GM21717 (cell line): ENCODE measurements around the gene HGS.
A peak's percentile ranks its signal among the peaks of the same experiment; 100 is the strongest.

Experiments
- ATAC-seq: cut with Tn5 transposase; IDR thresholded peaks from one replicate; pipeline ENCODE4 v1.9.1; 2021; ENCODE audit warnings: mild to moderate bottlenecking, moderate library complexity; ENCODE audit not compliant: unreplicated experiment

The HGS gene

DNA sequence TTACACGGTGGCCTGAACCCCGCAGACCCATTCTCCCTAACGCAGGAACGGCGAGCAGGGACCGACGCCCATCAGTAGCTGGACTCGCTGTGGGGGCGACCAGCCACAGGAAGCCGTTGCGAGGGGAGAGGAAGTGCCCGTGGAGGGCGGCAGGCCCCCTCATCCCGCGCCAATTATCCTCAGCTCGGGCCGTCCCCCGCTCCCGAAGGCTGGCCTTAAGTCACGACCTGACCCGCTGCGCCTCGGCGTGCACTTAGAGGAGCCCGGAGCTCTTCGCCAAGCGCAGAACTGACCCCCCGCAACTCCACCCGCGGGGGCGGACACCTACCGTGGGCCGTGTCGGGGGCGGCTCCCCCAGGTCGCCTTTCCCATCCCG lies 615 bp upstream of the HGS start:
- peak; percentile 15 for ATAC-seq

DNA sequence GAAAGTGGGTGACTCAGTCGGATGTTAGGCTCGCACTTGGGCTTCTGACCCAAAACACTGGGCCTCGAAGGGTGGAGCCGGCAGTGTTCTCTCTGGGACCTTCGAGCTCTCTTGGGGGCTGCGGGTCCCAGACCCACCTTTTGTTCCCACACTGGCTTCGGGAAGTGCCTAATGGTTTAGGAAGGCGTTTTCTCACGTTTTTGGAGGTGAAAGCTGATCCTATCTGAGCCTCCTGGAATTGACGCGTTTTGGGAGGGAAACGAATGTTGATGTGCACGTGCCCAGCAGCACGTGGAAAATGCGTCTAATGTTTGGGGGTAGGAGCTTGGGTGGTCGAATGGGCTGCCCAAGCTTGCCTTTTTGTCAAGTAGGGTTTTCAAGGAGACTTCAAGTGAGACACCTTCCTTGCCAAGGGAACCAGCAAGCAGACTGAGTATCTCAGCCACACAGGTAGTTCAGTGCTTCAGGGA lies 666 bp downstream of the HGS start:
- ATAC-seq: no peak

- ATAC-seq: no peak
These were observed 1.3 kb downstream of the HGS start for GRCh38 chr17:81685108-81685507.

DNA sequence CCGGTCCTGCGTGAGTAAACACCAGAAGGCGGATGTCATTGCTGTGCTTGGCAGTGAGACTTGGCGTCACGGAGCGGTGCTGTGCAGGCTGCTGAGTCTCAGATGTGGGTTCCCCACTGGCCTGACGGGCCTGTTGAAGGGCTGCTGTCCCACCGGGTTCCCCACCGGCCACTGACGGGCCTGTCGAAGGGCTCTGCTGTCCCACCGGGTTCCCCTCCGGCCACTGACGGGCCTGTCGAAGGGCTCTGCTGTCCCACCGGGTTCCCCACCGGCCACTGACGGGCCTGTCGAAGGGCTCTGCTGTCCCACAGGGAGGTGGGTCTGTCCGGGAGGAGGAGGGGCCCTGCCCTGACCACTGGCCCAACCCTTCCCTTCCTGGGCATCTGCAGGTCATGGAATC lies 2.8 kb downstream of the HGS start:
- no peak for ATAC-seq

GRCh38 chr17:81687770-81688541 lies 4.1 kb downstream of the HGS start:
- no peak for ATAC-seq

GRCh38 chr17:81688616-81689015 lies 4.8 kb downstream of the HGS start:
- ATAC-seq: no peak

DNA sequence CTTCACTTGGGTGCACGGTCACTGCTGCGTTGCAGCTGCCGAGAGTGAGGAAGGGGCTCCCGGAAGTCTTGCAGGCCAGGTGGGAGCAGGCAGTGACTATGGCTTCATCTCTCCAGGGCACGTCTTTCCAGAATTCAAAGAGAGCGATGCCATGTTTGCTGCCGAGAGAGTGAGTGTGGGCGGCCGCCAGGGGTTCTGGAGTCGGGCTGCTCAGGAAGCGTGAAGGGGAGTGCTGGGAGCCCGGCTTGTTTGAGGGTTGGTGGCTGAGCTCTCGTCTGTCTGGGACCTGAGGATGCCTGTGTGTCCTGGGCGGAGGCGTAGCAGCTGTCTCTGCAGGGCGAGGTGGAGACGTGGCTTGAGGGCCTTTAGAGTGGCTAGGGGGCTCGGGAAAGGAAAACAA lies 6.3 kb downstream of the HGS start:
- no peak for ATAC-seq

GRCh38 chr17:81690549-81690948 lies 6.7 kb downstream of the HGS start:
- ATAC-seq: no peak

- no peak for ATAC-seq
These were observed 7.4 kb downstream of the HGS start for GRCh38 chr17:81691196-81691595.

DNA sequence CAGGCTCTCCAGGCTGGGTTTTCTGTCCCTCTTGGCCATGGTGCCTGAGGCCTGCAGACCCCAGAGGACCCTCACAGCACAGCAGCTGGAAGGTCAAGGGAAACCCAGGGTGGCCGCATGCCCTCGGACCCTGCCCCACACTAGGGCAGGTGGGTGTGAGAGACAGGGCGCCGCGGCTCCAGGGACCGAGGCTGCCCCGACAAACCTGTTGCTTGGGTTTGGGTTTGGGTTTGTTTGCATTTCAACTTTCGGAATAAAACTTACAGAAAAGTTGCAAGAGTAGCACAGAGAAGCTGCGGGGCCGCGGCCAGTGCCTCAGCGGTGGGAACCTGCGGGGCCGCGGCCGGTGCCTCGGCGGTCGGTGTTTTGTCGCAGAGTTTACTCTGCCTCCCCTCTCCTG lies 7.8 kb downstream of the HGS start:
- ATAC-seq: no peak

DNA sequence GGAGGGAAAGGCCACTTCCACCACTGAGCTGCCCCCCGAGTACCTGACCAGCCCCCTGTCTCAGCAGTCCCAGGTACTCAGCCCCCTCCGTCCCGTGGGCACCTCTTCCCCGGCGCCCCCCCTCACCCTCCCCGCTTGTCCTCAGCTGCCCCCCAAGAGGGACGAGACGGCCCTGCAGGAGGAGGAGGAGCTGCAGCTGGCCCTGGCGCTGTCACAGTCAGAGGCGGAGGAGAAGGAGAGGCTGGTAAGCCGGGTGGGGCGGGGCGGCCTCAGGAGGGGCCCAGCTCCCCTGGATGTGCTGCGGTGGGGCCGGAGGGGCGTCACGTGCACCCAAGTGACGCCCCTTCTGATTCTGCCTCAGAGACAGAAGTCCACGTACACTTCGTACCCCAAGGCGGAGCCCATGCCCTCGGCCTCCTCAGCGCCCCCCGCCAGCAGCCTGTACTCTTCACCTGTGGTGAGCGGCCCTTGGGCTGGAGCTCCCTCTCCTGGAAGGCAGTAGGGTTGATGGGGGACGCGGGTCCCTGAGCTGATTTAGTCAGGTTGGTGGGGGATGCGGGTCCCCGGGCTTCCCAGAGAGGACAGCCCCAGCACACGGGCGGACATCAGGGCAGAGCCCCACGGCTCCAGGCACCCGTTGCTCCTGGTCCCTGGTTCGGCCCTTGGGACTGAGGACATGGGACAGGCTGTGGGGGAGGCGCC lies 9.8 kb downstream of the HGS start:
- ATAC-seq: no peak

DNA sequence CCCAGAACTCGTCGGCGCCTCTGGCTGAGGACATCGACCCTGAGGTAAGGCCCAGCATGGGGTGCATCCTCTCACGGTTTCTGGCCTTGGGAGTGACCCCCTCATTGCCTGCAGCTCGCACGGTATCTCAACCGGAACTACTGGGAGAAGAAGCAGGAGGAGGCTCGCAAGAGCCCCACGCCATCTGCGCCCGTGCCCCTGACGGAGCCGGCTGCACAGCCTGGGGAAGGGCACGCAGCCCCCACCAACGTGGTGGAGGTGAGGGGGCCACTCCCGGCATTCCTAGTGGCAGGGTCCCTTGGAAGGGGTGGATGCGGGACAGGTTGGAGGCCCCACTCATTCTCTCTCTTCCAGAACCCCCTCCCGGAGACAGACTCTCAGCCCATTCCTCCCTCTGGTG lies 11.0 kb downstream of the HGS start:
- ATAC-seq: no peak

- ATAC-seq: no peak
These were observed 11.4 kb downstream of the HGS start for GRCh38 chr17:81695211-81695610.

DNA sequence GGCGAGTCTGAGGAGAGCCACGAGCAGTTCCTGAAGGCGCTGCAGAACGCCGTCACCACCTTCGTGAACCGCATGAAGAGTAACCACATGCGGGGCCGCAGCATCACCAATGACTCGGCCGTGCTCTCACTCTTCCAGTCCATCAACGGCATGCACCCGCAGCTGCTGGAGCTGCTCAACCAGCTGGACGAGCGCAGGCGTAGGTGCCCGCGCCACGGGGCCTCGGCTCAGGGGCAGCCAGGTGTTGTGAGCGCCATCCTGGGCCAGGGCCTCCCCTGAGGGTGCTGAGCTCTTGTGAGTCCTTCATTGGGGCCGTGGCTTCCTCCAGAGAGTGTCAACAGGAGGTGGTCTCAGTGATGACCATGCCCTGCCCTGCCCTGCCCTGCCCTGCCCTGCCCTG lies 12.0 kb downstream of the HGS start:
- no peak for ATAC-seq

DNA sequence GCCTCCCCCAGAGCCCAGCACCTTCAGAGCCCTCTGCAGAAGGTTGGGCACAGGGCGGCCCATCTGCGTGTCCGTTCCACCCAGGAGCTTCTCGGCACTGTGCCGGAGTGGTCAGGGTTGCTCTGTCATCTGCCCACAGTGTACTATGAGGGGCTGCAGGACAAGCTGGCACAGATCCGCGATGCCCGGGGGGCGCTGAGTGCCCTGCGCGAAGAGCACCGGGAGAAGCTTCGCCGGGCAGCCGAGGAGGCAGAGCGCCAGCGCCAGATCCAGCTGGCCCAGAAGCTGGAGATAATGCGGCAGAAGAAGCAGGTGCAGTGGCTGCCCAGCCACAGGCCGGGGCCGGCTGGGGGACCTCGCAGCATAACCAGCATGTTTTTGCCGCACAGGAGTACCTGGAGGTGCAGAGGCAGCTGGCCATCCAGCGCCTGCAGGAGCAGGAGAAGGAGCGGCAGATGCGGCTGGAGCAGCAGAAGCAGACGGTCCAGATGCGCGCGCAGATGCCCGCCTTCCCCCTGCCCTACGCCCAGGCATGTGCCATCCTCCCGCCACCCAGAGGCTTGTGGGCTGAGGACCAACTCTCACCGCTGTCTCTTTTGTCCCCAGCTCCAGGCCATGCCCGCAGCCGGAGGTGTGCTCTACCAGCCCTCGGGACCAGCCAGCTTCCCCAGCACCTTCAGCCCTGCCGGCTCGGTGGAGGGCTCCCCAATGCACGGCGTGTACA lies 12.6 kb downstream of the HGS start:
- ATAC-seq: no peak

DNA sequence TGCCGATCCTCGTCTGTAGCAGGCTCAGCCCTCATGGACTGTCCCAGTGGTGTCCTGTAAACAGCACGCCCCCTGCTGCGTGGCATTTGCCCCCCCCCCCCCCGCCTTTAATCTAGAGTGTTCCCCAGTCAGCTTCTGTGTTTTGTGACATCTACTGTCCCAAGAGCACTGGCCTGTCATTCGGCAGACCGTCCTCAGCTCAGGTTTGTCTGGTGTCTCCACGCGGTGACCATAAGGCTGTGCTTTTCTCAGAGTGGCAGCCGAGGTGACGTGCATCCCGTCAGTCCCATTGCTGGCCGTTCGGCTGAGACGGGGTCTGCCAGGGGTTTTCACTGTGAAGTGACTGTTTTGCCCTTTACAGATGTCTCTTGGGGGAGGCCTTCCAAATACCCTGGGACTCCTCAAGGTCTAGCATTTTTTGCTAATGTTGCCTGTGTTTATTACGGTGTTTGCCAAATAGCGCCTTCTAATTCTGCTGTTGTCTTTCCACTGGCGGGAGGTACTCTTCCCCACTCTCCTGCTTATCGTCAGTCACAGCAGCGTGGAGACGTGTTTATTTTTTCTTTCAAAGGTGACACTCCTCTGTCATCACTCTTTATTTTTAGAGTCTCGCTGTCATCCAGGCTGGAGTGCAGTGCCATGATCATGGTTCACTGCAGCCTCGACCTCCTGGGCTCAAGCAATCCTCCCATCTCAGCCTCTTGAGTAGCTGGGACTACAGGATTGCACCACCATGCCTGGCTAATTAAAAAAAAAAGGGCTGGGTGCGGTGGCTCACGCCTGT lies 13.6 kb downstream of the HGS start:
- ATAC-seq: no peak

- no peak for ATAC-seq
These were observed 16.8 kb downstream of the HGS start for GRCh38 chr17:81700353-81701287.

- ATAC-seq: no peak
These were observed 17.7 kb downstream of the HGS start for GRCh38 chr17:81701288-81702071.
